GM18520 (cell line): ENCODE data around the gene KCNN4.

ENCODE experiments used
- ATAC-seq: cut with Tn5 transposase; IDR thresholded peaks from one replicate; pipeline ENCODE4 v1.9.1; 2021; ENCODE audit not compliant: unreplicated experiment

The KCNN4 gene

GRCh38 chr19:43799502-43800142 is 18.8 kb upstream of the KCNN4 start:
- ATAC-seq = no peak

GRCh38 chr19:43798546-43799409 is 18.0 kb upstream of the KCNN4 start:
- no peak for ATAC-seq

GRCh38 chr19:43798026-43798545 is 17.3 kb upstream of the KCNN4 start:
- ATAC-seq = no peak

DNA sequence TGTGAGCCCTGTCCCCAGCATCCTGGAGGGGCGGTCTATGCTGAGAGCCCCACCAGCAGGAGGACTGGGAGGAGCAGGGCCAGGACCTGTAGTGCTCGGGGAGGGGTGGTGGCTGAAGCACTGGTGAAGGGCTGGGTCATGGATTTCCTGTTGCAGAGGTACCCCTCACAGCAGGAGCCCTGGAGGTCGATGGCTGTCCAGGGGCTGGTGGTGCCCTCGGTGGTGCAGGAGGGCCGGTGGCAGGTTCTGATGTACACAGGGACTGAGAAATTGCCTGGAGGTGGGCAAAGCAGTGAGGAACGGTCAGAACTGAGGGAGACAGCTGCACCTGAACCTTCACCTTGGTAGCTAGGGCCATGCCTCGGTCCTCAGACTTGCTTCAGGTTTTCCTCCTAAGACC is 16.8 kb upstream of the KCNN4 start:
- ATAC-seq = no peak

- ATAC-seq = no peak
These were observed 16.3 kb upstream of the KCNN4 start for GRCh38 chr19:43797118-43797517.

- ATAC-seq = no peak
These were observed 9.8 kb upstream of the KCNN4 start for GRCh38 chr19:43790587-43790986.

GRCh38 chr19:43789029-43789428 is 8.3 kb upstream of the KCNN4 start:
- no peak for ATAC-seq

GRCh38 chr19:43786665-43787064 is 5.9 kb upstream of the KCNN4 start:
- ATAC-seq = no peak

DNA sequence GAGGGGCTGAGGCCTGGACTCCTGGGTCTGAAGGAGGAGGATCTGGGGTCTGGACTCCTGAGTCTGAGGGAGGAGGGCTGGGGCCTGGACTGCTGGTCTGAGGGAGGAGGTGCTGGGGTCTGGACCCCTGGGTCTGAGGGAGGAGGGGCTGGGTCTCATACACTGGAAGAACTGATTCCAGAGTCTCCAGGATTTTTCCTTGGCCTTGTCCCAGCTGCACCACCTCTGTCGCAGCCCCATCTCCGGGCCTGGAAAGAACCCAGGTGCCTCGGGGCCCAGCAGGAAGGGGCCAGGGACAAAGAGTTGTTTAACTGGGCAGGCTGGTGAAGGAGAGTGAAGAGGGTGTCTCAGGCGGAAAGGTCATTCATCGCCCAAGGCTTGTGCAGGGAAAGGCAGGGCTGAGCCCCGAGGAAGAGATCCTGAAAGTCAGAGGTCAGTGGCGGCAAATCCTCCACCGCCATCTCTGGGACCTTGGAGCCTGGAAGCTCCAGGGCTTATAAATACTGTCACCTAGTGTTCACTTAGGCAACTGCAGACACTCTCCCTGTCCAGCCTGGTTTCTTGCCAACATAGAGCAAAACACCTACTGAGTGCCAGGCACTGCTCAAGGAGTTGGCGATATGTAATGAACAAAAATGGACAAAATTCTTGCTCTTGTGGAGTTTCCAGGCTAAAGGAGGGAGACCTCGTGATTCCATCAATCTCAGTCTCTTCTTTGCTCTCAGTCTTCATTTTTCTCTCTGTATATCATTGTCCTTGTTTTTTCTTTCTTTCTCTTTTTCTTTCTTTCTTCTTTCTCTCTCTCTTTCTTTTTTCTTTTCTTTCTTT is 4.4 kb upstream of the KCNN4 start:
- peak; percentile 39 for ATAC-seq

GRCh38 chr19:43784241-43784980 is 3.6 kb upstream of the KCNN4 start:
- no peak for ATAC-seq

- no peak for ATAC-seq
These were observed 2.9 kb upstream of the KCNN4 start for GRCh38 chr19:43783636-43784035.

DNA sequence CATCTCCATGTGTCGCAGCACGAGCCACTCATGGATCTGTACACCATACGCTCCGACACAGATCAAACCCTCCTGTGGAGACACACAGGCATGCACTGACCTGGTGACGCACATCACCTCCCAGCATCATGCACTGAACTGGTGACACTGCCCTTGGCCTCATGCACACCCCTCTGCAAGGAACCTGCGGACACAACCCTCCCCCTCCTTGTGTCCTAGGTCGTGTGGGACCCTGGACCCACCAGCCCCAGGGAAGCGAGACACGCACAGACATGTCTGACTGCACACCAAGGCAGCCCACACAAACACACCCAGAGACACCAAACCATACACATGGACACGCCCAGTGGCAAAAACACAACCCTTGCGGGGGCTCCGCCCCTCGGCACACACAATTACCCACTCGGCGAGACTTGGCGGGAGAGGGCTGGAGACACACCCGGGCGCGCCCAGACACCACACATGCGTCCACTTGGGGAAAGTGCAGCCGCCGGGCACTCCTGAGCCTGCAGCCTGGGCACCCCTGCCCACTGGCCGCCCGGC is 2.0 kb upstream of the KCNN4 start:
- ATAC-seq = no peak

DNA sequence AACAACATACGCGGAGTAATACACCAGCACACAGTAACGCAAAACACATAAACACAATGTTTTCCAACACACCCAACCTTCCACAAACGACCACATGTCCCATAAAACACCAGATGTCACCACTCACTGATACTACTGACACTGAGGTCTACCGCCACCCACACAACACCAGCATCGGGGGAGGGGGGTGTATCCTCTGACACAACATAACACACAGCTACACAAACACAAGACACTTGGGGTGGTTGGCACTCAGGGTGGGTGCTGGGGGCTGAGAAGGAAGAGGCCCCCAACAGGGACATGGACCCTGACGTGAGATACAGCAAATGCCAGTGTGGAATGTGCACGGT is 1.5 kb upstream of the KCNN4 start:
- no peak for ATAC-seq

DNA sequence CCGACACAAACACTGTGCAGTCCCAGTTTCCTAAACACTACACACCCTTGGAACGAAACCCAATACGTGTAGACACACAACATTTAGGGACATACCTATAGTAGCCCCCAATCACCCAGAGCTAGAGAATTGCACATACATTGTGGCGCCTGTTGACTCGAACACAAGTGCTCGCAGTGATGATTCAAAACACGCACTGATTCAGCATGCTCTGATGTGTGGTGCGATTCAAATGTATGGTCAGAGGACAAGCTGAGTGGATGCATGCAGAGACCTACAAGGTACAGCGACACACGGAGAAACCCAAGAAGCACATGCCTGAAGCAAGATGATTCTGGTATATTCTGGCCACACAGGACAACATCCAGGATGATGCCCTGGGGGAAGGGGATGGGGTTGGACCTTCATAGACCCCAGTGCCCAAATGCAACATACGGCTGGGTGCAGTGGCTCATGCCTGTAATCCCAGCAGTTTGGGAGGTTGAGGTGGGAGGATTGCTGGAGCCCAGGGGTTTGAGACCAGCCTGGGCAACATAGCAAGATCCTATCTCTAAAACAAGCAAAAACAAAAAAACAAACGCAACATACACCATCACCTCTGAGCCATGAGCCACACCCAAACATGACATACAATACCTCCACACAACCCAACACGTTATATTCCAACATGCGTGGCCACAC is 997 bp upstream of the KCNN4 start:
- no peak for ATAC-seq

GRCh38 chr19:43779820-43780219 is 953 bp downstream of the KCNN4 start:
- ATAC-seq = no peak

DNA sequence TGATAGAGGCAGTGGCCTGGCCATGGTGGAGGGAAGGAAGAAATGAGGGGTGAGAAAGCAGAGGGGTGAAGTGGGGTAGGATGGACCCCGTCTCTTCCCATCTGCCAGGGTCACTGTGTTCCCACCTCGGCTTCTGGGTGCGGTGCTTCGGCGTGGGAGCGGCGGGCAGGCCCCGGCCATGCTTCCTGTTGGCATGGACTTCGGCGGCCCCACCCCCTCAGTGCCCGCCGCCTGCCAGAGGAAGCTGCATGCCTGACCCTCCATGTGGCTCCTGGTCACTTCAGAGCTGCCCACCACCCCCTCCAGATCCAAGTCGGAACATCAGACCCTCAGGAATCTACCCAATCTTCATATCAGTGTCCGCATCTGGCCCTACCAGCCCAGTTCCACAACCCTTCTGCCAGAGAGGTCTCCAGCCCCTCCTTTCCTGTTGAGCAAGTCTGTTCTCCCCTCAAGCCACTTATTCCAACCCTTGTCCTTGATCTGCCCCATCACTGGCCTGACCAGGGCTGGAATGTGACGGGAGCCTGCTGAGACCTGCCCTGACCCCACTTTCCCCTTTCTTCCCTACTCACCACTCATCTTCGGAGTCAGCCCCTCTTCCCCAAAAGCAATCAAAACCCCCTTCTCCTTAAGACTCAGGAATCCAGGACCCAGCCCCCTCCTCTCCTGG is 1.5 kb downstream of the KCNN4 start:
- no peak for ATAC-seq

DNA sequence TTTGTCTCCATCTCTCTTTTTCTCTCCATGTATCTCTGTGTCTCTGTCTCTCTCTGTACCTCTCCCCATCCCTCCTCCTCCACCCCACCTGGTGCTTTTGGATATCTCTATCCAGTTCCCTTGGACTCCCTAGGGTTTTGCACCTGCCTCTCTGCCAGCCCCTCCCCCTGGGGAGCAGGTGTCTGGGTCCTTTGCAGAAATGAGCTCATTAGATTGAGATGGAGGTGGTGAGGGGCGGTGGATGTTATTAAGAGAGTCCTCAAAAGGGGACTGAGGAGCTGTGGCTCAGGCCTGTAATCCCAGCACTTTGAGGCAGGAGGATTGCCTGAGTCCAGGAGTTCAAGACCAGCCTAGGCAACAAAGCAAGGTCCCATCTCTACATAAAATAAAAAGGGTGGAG is 2.1 kb downstream of the KCNN4 start:
- ATAC-seq = no peak

GRCh38 chr19:43777163-43777695 is 3.5 kb downstream of the KCNN4 start:
- ATAC-seq = no peak

- no peak for ATAC-seq
These were observed 4.5 kb downstream of the KCNN4 start for GRCh38 chr19:43776286-43776685.
